HL-60 (cell line): ENCODE results near the gene CACNG3.

ENCODE experiments used
- POLR2AphosphoS5 ChIP-seq: IDR thresholded peaks from 2 replicates; pipeline ENCODE4 v1.6.1; 2012; ENCODE audit warnings: low read depth
- SPI1 ChIP-seq: IDR thresholded peaks from 2 replicates; pipeline ENCODE4 v1.6.1; 2012; ENCODE audit warnings: low read depth, mild to moderate bottlenecking, borderline replicate concordance
- TF ChIP-seq, protein P1 (sequence below): IDR thresholded peaks from one replicate; pipeline ENCODE4 v1.5.1; 2011; ENCODE audit warnings: low read length, control low read depth, inconsistent platforms; ENCODE audit not compliant: insufficient read depth
- TF ChIP-seq, protein P2 (sequence below): IDR thresholded peaks from 2 replicates; pipeline ENCODE4 v1.6.1; 2012; ENCODE audit warnings: low read depth; ENCODE audit not compliant: insufficient replicate concordance

DNA sequence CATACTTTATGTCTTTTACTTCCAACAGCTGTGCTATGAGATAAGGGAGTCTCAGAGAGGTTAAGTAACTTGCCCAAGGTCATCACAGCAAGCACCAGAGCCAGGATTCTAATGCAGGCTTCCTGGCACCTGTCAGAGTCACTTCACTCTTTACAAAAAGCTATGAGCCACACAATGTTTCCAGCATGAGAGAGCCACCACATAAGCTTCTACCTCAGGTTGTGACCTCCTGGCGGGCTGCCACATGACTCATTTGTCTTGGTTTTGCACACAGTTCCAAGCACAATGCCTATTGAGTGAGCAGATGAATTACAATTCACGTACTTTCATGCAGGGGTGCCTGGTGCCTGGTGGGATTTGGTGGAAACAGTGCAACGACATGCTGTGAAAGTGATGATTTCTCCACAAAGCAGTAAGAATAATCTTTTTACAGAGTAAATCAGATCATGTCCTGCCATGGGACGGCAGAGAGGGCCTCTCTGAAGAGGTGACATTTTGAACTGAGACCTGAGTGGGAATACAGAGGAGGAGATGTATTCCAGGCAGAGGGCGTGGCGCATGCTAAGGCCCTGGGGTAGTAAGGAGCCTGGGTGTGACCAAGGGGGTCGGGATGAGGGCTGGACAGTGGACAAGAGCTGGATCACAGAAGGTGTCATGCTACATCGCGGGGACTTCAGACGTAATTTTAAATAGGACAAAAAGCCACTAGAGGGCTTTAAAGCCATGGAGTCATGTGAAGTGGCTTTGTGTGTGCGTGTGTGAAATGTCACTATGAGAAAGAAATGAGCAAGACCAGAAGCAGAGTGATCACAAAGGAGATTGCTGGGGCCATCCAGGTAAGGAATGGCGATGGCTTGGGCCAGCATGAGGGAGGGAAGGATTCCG, 53.4 kb downstream of the CACNG3 start:
- TF ChIP-seq, protein P1, sequence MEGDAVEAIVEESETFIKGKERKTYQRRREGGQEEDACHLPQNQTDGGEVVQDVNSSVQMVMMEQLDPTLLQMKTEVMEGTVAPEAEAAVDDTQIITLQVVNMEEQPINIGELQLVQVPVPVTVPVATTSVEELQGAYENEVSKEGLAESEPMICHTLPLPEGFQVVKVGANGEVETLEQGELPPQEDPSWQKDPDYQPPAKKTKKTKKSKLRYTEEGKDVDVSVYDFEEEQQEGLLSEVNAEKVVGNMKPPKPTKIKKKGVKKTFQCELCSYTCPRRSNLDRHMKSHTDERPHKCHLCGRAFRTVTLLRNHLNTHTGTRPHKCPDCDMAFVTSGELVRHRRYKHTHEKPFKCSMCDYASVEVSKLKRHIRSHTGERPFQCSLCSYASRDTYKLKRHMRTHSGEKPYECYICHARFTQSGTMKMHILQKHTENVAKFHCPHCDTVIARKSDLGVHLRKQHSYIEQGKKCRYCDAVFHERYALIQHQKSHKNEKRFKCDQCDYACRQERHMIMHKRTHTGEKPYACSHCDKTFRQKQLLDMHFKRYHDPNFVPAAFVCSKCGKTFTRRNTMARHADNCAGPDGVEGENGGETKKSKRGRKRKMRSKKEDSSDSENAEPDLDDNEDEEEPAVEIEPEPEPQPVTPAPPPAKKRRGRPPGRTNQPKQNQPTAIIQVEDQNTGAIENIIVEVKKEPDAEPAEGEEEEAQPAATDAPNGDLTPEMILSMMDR = no peak
- TF ChIP-seq, protein P2, sequence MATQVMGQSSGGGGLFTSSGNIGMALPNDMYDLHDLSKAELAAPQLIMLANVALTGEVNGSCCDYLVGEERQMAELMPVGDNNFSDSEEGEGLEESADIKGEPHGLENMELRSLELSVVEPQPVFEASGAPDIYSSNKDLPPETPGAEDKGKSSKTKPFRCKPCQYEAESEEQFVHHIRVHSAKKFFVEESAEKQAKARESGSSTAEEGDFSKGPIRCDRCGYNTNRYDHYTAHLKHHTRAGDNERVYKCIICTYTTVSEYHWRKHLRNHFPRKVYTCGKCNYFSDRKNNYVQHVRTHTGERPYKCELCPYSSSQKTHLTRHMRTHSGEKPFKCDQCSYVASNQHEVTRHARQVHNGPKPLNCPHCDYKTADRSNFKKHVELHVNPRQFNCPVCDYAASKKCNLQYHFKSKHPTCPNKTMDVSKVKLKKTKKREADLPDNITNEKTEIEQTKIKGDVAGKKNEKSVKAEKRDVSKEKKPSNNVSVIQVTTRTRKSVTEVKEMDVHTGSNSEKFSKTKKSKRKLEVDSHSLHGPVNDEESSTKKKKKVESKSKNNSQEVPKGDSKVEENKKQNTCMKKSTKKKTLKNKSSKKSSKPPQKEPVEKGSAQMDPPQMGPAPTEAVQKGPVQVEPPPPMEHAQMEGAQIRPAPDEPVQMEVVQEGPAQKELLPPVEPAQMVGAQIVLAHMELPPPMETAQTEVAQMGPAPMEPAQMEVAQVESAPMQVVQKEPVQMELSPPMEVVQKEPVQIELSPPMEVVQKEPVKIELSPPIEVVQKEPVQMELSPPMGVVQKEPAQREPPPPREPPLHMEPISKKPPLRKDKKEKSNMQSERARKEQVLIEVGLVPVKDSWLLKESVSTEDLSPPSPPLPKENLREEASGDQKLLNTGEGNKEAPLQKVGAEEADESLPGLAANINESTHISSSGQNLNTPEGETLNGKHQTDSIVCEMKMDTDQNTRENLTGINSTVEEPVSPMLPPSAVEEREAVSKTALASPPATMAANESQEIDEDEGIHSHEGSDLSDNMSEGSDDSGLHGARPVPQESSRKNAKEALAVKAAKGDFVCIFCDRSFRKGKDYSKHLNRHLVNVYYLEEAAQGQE = no peak
- no peak for TF ChIP-seq SPI1
- no peak for TF ChIP-seq POLR2AphosphoS5
